Inferior parietal cortex (tissue), 1 donor: ENCODE measurements around the gene TENT4A.

Source experiments
- DNase-seq: peaks from one replicate; pipeline ENCODE4 v3.0.0-alpha.2; 2016; ENCODE audit errors: extremely low spot score

TENT4A gene

GRCh38 chr5:6717687-6718086 is 4.5 kb downstream of the TENT4A start:
- no peak for DNase-seq

- DNase-seq: no peak
These were observed 5.0 kb downstream of the TENT4A start for GRCh38 chr5:6718161-6718681.

- DNase-seq: no peak
These were observed 5.5 kb downstream of the TENT4A start for GRCh38 chr5:6718718-6719117.

- no peak for DNase-seq
These were observed 6.2 kb downstream of the TENT4A start for GRCh38 chr5:6719417-6719816.

GRCh38 chr5:6719896-6720560 is 6.8 kb downstream of the TENT4A start:
- DNase-seq: no peak

GRCh38 chr5:6720561-6720921 is 7.3 kb downstream of the TENT4A start:
- no peak for DNase-seq

- DNase-seq: no peak
These were observed 8.2 kb downstream of the TENT4A start for GRCh38 chr5:6721442-6721841.

- DNase-seq: no peak
These were observed 8.8 kb downstream of the TENT4A start for GRCh38 chr5:6722015-6722414.

GRCh38 chr5:6723122-6723815 is 10.0 kb downstream of the TENT4A start:
- DNase-seq: no peak

- DNase-seq: no peak
These were observed 10.6 kb downstream of the TENT4A start for GRCh38 chr5:6723816-6724300.

- no peak for DNase-seq
These were observed 11.2 kb downstream of the TENT4A start for GRCh38 chr5:6724321-6724929.

- no peak for DNase-seq
These were observed 12.2 kb downstream of the TENT4A start for GRCh38 chr5:6725421-6725820.

- no peak for DNase-seq
These were observed 12.8 kb downstream of the TENT4A start for GRCh38 chr5:6726006-6726405.

GRCh38 chr5:6727231-6727630 is 14.0 kb downstream of the TENT4A start:
- no peak for DNase-seq

- no peak for DNase-seq
These were observed 15.0 kb downstream of the TENT4A start for GRCh38 chr5:6728011-6728794.

GRCh38 chr5:6728795-6729183 is 15.6 kb downstream of the TENT4A start:
- no peak for DNase-seq

GRCh38 chr5:6729386-6730310 is 16.4 kb downstream of the TENT4A start:
- DNase-seq: no peak

- no peak for DNase-seq
These were observed 17.2 kb downstream of the TENT4A start for GRCh38 chr5:6730407-6730806.

GRCh38 chr5:6730807-6731206 is 17.6 kb downstream of the TENT4A start:
- no peak for DNase-seq

GRCh38 chr5:6731465-6732237 is 18.4 kb downstream of the TENT4A start:
- no peak for DNase-seq
